AML-193 (cell line): ENCODE results near the gene LHPP.

ENCODE experiments used
- DNase-seq, 2 experiments: peaks; one replicate each; lab custom pipeline; 2025; lab: John Stamatoyannopoulos, UW

LHPP gene

DNA sequence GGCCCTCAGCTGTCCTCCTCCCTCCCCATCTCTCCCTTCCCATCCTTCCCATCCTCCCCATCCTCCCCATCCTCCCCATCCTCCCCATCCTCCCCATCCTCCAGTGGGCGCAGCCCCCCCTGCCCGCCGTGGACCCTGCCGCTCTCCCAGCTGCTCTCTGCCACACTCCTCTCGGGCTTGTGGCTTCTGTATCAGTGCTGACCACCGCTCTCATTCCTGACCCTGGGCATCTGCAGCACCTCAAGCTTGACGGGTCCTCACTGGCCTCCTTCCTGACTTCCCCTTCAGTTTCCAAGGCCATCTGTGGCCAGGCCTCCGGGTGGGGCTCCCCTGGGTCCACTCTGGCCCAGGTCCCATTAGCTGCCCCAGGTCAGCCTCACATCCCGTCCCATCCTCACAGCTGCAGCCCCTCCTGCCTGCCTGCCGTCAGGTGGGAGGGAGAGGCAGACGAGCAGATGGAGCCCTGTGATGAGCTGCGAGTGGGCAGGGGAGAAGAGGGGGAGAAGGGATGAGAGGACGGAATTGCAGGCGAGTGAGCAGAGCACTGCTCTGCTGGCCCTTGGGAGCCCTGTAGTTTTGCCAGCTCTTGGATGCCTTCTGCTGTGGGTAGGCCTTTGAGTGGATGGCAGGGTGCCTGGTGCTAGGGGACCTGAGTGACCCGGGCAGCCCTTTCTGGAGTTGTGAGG is 35.7 kb downstream of the LHPP start:
- DNase-seq, result no peak

DNA sequence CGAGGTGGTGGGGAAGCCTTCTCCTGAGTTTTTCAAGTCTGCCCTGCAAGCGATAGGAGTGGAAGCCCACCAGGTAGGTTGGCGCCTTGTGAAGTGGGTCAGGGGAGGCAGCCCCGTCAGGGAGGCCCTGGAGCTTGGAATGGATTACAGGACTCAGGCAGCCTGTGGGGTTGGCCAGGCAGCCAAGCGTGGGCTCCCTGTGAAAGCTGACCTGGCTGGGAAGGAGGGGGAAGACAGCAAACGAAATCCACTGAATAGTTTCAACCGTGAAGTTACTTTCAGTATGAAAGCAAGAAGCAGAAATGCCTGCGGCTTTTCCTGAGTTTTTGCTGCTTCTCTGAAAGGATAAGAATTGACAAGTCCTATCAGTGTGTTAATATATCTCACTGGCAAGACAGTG is 36.4 kb downstream of the LHPP start:
- DNase-seq, result no peak

DNA sequence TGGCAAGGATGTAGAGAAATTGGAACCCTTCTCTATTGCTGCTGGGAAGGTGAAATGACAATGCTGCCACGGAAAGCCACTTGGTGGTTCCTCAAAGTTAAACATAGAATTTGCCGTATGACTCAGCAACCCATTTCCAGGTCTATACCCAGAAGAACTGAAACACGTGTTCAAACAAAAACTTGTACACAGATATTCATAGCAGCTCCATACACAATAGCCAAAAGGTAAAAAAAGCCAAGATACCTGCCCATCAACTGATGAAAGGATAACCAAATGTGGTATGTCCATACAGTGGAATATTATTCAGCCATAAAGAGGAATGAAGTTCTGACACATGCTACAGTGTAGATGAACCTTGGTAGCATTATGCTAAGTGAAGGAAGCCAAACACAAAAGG is 39.1 kb downstream of the LHPP start:
- DNase-seq, result no peak

DNA sequence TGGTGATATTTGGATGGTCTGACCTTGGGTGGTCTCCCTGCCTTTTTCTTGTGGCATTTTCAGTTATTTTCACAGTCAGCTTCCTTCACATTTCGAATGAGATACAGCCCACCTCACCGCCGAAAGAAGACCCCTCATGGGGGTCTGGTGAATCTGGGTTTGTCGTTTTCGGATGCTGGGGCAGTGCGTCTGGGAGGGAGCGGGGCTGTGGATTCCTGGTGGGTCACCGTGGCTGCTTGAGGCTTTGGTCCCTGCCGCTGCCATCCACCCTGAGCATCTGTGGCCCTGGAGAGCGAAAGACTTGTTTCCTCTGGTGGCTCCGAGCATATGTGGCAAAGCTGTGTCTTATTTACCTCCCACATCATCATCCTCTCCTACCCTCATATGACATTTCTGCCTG is 43.1 kb downstream of the LHPP start:
- no peak for DNase-seq

DNA sequence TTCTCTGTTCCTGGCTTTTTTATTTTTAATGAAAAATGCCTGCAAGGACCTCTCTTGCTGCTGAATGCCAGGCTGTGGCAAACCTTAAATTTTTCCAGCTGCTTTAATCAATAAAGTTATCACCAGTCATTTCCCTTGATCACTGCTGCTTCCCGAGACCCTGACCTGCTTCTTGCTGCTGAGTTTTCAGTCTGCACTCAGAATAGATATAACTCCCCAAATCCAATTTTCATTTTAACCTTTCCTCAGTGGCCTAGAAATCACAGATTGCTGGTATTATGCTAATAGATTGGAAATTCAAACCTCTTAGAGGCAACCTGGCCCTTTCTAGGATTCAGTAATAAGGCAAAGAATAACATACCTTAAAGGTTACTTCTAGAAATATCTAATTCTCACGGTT is 43.7 kb downstream of the LHPP start:
- DNase-seq, result no peak

DNA sequence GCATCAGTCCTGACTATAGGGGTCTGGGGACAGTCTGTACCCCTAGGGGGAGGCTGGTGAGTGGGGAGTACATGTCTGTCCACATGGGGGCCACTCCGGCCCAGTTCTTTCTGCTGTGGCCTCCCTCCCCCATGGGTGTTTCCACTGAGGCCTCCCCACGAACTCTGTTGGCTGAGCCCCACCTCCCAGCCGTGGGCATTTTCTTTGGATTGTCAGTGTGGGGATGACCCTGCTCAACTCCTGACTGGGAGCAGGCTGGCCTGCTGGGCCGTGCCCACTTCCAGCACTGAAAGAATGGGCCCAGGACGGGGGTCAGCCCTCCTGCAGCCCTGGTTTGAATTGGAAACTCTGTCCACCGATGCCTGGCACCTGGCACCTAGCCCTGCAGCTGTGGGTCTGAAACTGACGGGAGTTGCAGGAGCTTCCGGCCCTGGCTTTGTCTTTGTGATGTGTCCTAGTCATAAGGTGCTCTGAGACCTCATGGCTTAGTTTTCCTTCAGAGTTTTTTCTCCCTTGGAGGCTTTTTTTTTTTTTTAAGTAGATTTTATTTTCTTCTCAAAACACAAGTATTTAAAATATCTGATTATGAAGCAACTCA is 46.5 kb downstream of the LHPP start:
- DNase-seq, result no peak

DNA sequence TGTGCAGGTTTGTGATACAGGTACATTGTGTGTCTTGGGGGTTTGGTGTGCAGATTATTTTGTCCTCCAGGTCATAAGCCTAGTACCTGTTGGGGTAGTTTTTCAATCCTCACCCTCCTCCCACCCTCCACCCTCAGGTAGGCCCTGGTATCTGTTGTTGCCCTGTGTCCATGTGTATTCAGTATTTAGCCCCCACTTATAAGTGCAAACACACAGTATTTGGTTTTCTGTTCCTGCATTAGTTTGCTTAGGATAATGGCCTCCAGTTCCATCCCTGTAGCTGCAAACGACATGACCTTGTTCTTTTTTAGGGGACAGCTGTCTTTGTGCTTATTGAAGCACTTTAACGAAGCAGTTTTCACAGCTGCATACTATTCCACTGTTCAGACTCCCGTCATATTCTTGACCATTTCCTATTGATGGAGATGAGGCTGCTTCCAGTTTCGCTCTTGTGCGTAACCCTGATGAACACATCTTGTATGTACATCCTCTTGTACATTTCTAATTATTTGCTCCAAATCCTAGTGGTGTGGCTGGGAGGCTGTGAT is 47.4 kb downstream of the LHPP start:
- DNase-seq, result no peak

DNA sequence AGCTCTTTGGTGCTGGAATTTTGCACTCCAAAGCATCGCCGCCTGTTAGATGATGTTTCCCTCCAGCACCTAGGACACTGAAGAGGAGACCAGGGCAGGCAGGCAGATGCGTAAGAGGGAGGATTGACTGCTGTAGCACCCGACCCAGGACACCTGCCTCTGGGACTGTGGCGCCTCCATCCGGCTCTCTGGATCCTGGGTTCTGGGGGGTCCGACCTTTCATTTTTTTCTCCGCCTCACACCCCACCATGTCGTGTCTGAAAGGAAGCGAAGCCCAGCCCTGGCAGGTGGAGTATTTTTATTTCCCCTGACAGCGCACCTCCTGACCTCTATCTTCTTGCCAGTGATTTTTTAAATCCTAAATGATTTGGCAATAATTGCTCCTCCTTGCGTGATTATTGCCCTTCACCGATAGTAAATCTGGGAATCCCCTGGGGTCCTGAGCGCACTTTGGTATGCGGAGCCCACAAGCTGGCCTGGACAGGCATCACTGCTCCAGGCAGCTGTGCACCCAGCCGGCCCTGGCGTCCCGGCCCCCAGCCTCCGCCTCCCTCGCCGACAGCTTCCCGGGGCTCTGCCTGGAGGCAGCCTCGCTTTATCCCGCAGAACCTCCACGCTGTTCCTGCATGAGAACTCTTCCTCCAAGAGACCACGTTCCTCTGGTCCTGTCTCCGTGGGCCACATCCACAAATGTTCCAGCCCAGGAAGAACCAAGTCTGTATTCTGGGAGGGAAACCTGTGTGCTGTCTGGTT is 48.4 kb downstream of the LHPP start:
- DNase-seq, result no peak

DNA sequence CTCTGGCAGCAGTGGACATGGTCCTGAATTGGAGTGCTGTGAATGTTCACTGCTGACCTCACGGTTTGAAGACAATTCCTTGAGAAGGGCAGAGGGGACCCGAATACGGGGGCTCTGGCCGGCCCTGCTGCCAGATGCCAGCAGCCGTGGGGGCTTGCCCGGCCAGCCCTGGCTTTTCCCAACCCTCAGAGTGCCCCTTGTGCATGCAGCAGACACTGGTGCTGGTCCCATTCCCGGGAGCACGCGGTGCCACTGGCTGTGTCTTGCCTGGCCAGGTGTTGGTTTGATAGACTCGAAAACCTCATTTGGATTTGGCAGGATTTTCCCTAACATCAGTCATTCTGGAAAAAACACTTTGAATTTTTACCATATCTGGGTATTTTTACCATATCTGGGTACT is 49.1 kb downstream of the LHPP start:
- DNase-seq, result no peak

DNA sequence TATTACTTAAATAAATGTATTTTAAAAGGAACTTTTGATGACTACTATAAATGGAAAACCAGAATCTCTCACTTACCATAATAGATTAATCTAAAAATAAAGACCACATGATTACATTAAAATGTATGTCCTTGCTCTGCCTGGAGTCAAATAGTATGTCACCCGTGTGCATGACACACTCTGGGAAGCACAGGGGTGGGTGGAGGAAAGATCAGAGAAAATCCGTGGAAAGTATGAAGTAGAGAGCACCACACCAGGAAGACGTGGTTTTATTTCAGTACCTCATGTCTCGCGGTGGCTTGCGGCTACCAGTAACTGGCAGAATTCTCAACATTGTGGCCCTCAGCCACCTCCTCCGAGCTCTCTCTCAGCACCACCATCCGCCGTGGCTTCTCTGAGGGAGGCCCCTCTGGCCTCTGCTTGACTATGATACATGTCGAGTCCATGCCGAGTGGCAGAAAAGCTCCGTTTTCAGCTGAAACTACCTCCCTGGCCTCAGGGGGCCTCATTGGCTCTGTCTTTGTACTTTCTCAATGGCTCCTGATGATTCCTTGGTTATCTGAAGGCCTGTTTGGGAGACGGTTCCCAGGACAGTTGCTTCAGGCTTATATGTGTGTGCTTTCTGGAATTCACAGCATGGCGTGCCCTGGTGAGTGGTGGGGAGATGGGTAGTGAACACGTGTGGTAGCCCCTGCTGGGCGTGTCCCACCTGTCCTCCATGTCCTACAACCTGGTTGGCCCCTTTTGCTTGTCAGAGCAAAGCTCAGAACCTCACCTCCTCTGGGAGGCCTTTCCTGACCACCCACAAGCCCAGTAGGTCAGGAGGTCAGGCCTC is 49.8 kb downstream of the LHPP start:
- DNase-seq, result no peak

DNA sequence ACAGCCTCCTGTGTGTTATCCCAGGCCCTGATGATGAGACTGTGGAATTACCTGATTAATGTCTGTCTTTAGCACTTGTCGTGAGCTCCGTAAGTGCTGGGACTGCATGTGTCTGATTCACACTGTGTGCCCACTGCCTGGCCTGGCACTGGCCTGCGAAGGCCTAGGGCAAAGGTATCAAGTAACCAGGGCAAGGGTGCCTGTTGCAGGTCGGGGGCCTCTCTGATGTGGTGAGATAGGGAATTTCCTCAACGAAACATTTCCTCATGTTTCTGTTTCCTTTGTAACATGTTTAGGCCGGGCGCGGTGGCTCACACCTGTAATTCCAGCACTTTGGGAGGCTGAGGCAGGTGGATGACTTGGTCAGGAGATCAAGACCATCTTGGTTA is 50.4 kb downstream of the LHPP start:
- no peak for DNase-seq

DNA sequence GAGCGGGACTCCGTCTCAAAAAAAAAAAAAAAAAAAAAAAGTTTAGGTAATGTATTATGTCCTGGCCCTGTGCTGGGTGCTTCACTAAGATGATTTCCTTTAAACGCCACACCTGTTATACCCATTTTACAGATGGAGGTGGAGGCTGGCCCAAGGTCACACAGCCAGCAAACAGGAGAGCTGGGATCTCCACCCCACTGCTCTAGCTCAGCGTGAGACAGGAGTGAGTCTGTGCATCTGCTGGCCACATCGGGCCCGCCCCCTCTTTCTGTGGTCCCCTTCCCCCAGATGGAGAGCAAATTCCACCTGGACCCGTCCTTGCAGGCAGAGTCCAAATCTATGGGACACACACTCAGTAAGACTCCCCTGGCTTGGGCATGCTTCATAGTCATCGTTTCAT is 51.0 kb downstream of the LHPP start:
- DNase-seq, result no peak

DNA sequence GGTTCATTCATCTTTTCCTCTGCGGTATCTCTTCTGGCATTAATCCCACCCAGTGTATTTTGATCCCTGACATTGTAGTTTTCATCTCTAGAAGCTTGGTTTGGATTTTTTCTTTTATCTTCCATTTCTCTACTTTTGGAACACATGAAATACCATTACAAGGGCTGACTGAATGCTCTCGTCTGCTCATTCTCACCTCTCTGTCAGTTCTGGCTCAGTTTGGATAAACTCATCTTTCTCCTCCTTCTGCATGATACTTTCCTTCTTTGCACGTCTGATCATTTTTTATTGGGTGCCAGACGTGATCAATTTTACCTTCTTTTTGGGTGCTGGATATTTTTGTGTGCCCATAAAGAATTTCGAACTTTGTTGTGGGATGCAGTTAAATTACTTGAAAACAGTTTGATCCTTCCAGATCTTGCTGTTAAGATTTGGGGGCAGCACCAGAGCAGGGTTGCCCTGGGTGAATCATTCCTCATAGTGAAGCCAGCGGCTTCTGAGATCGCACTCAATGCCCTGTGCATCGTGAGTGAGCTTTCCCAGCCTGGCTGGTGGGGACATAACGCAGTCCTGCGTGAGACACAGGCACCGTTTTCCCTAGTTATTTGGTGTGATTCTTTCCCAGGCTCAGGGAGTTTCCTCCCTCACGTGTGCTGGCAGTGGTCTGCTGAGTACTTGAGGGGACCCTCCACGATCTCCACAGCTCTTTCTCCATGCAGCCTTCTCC is 53.8 kb downstream of the LHPP start:
- no peak for DNase-seq

DNA sequence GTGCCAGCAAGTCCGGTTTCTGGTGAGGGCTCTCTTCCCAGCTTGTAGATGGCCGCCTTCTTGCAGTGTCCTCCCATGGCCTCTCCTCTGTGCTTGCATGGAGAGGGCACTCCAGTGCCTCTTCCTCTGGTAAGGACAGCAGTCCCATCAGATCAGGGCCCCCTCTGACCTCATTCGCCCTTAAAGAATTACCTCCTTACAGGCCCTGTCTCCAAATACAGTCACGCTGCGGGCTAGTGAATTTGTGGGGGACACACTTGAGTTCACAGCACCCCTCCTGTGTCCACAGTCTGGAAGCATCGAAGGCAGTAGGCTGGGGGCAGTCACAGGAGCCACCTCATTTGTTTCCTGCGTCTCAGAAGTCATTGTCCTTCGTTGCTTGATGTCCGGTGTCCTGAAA is 54.6 kb downstream of the LHPP start:
- no peak for DNase-seq

DNA sequence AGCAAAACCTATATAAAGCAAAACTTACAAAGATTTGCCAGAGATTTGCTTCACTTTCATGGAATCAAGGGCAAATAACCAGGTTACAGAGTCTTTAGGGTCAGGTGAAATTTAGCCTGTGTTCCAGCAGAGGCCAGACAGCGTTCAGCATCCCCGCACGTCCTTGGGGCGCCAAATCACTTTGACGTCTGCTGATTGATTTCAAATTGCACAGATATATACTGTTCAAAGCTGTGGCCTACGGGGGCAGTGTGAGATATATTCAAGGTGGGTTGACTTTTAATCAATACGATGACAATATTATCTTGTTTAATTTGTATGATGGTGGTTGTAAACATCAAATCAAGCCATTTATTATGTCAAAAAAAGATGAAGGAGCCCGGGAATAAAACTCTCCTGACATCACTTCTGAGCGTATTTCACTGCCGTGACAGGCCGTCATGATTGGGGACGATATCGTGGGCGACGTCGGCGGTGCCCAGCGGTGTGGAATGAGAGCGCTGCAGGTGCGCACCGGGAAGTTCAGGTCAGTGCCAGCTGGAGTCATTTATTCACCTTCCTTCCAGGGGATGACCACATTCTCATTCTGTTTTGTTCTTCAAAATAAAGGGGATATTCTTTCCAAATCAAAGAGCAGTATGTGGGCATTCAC is 55.2 kb downstream of the LHPP start:
- DNase-seq, result no peak

DNA sequence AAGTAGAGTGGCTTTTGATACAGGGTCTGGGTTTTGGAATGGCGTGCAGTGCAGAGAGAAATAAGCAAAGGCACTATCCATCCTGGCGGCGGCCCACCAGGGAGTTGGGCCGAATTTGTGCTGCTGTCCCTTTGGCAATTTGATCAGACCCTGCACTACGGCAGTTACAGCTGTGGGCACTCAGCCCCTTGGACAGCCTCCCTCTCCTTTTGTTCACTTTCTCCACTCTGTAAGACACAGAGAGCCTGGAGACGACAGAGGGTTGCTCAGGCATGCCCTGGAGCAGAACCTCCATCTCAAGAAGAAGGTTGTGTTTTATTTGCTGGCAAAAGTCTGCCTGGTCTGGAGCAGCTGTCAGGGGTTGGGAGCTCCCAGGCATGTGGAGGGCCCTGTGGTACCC is 55.8 kb downstream of the LHPP start:
- DNase-seq, result no peak

DNA sequence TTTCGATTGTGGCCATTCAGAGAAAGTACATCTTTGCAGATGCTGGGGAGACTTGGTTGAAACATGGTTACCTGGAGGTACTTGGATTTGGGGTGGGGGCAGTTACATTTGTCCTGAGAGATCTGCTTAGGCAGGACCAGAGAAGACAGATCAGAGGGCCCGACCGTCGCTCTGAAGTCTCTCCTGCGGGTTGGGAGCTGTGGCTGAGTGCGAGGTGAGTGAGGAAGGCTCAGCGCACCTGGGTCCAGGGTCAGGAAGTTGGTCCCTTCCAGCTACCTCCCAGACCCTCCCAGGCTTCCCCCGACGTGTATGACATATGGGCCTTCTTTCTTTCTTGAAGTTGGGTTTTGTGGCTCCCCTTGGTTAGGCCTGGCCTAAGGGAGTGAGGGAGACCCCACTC is 56.3 kb downstream of the LHPP start:
- no peak for DNase-seq

DNA sequence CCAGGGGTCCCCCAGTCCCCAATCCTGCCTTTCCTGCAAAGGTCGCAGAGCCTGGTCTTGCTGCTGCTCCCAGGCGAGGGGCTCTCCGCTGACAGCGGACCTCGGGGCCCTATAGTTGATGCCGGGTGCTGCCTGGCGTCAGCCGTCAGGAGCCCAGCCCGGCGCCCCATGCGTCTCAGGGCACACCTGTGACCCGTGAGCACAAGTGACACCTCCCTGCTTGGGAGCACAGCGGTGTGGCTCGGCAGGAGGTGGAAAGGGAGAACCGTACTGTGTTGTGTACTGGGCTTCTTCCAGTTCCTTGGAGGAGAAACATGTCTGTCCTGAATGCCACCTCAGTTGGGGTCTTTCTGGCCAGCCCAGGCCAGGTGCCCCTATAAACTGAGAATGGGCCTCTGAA is 56.7 kb downstream of the LHPP start:
- no peak for DNase-seq

DNA sequence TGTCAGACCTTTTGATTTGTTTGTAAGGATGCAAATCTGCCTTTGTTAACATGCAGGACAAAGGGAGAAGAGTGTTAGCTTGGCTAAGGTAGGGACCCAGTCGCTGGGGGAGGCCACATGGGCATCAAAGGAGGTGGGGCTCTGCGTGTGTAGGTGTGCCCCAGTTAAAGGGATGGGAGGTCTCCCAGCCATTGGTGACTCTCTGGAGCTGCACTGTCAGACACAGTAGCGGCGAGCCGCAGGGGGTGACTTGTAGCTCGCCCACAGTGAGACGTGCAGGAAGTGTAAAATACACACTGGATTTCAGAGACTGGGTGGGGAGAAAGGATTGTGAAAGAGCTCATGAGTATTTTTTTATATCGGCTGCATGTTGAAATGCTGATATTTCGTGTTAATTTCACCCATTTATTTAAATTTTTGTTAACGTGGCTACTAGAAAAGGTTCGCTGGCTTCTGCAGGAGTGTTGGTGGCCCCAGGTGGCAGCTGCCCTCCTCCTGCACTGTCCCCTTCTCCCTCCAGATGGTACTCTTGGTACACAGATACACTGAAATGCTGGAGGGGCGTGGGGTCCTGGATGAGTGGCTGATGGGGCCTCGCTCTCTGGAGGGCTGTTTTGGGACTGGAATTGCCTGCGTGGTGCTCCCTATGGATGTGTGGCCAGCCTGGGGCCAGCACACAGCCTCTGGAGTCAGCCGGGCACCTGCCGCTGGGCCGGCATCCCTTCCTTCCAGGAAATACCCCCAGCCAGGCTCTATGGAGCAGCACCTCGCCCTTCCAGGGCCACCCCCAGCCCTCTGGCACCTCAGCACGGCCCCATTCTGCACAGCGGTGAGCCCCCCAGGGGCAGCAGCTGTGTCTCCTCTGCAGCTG is 59.2 kb downstream of the LHPP start:
- no peak for DNase-seq

DNA sequence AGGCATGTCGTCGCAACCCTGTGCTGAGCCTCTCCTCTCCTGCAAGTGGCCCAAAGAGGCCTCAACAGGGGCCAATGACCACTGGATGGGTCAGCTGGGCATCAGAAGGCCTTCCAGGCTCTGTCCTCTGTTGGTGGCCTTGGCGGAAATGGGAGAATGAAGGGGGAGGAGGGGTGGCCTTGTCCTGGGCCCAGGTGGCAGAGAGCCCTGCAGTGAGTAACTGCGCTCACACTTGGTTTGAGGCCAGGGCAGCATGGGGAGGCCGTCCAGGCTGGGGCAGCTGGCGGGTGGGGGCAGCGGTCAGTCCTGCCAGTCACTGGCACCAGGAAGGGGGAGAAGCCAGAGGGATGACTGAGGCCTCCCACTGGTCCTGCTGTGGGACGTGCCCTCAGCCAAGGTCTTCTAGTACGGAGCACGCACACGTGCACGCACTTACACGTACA is 59.8 kb downstream of the LHPP start:
- DNase-seq, result no peak
